ENCODE results near the gene TRIM32.

DNA sequence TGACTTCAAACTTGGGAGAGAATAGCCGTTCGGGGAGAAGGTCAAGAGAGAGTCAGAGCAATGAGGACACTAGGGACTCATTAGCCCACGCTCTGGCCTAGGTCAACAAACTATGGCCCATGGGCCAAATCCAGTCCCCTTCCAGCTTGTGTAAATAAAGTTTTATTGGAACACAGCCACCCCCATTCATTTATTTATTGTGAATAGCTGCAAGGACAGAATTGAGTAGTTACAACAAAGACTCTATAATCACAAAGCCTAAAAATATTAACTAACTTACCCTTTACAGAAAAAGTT, 33.1 kb upstream of the TRIM32 start:
- TF ChIP-seq, protein P1, sequence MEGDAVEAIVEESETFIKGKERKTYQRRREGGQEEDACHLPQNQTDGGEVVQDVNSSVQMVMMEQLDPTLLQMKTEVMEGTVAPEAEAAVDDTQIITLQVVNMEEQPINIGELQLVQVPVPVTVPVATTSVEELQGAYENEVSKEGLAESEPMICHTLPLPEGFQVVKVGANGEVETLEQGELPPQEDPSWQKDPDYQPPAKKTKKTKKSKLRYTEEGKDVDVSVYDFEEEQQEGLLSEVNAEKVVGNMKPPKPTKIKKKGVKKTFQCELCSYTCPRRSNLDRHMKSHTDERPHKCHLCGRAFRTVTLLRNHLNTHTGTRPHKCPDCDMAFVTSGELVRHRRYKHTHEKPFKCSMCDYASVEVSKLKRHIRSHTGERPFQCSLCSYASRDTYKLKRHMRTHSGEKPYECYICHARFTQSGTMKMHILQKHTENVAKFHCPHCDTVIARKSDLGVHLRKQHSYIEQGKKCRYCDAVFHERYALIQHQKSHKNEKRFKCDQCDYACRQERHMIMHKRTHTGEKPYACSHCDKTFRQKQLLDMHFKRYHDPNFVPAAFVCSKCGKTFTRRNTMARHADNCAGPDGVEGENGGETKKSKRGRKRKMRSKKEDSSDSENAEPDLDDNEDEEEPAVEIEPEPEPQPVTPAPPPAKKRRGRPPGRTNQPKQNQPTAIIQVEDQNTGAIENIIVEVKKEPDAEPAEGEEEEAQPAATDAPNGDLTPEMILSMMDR (IDR thresholded peaks at IDR 0.05) = no peak
- no peak for TF ChIP-seq POLR2AphosphoS5 (IDR thresholded peaks at IDR 0.05; ENCODE audit: insufficient read depth in 1 of 2, low read depth in 1 of 2)
